CD4-positive, alpha-beta T cell treated with Interleukin-4 for 1 hour (primary cell): Measurements from ENCODE around the gene FKBP1B.
"Not testable (repeated sequence)": the region's sequence is repeated elsewhere in the genome, so short reads cannot be mapped to it uniquely, and the experiment has no call there.

Experiments
- DNase-seq, 2 donors: peaks; one replicate each; pipeline ENCODE4 v3.0.0-alpha.2; 2020 to 2022

FKBP1B gene

GRCh38 chr2:24049485-24050021 lies at the start of gene FKBP1B:
Gene FKBP1B (plus strand): TSS chr2:24049741. CDS start chr2:24049850, 109 bp downstream.
- peak; percentile 35 to 64 for DNase-seq

GRCh38 chr2:24007693-24008092 lies 41.8 kb upstream of the FKBP1B start:
- DNase-seq: no peak

GRCh38 chr2:24008672-24009366 lies 40.7 kb upstream of the FKBP1B start:
- no peak for DNase-seq

GRCh38 chr2:24009367-24009679 lies 40.2 kb upstream of the FKBP1B start:
- DNase-seq: no peak

GRCh38 chr2:24009680-24010476 lies 39.7 kb upstream of the FKBP1B start, which contains the start of gene MFSD2B:
Gene MFSD2B (plus strand): TSS chr2:24010085. CDS start chr2:24010097, 12 bp downstream.
- DNase-seq: no peak

GRCh38 chr2:24010477-24011249 lies 38.9 kb upstream of the FKBP1B start:
- DNase-seq: no peak

GRCh38 chr2:24011250-24012104 lies 38.1 kb upstream of the FKBP1B start:
- DNase-seq: no peak

GRCh38 chr2:24012521-24013188 lies 36.9 kb upstream of the FKBP1B start:
- DNase-seq: no peak

GRCh38 chr2:24014902-24015301 lies 34.6 kb upstream of the FKBP1B start:
- not testable (repeated sequence) for DNase-seq

GRCh38 chr2:24015562-24016375 lies 33.8 kb upstream of the FKBP1B start:
- no peak for DNase-seq

- DNase-seq: no peak
Measured at GRCh38 chr2:24016376-24016761, 33.2 kb upstream of the FKBP1B start.

GRCh38 chr2:24016853-24017703 lies 32.5 kb upstream of the FKBP1B start:
- no peak for DNase-seq

GRCh38 chr2:24017711-24018110 lies 31.8 kb upstream of the FKBP1B start:
- DNase-seq: no peak

GRCh38 chr2:24018241-24018640 lies 31.3 kb upstream of the FKBP1B start:
- no peak for DNase-seq

- no peak for DNase-seq
Measured at GRCh38 chr2:24019729-24020128, 29.8 kb upstream of the FKBP1B start.

- no peak for DNase-seq
Measured at GRCh38 chr2:24020244-24020643, 29.3 kb upstream of the FKBP1B start.

- no peak for DNase-seq
Measured at GRCh38 chr2:24021122-24021998, 28.2 kb upstream of the FKBP1B start.

GRCh38 chr2:24022324-24022974 lies 27.1 kb upstream of the FKBP1B start:
- no peak for DNase-seq
